Progenitor cell of endocrine pancreas (in vitro differentiated cells): Measurements from ENCODE around the gene ADCK2. TPM values are rescaled to one million over a fixed set of nuclear protein-coding genes. Genes with fewer than 3 reads are reported as not detected.
"Not testable (repeated sequence)": the region's sequence is repeated elsewhere in the genome, so short reads cannot be mapped to it uniquely, and the experiment has no call there.

Experiments used
- DNase-seq: peaks from one replicate; pipeline ENCODE4 v3.0.0; 2021; ENCODE audit warnings: low spot score; ENCODE audit not compliant: unreplicated experiment
- H3K27ac Mint-ChIP-seq: 2 replicates; pipeline ENCODE4 v1.8.0; 2021; ENCODE audit warnings: mild to moderate bottlenecking, moderate library complexity, mixed read lengths
- H3K27me3 Mint-ChIP-seq: 2 replicates; pipeline ENCODE4 v1.8.0; 2021; ENCODE audit warnings: mixed read lengths
- H3K36me3 Mint-ChIP-seq: 2 replicates; pipeline ENCODE4 v1.8.0; 2022; ENCODE audit warnings: mixed read lengths; ENCODE audit not compliant: insufficient read depth
- H3K4me1 Mint-ChIP-seq: 2 replicates; pipeline ENCODE4 v1.8.0; 2021; ENCODE audit warnings: low read depth, mixed read lengths
- H3K4me3 Mint-ChIP-seq: 2 replicates; pipeline ENCODE4 v1.8.0; 2021; ENCODE audit warnings: low read depth, mild to moderate bottlenecking, moderate library complexity, mixed read lengths
- H3K9me3 Mint-ChIP-seq: 2 replicates; pipeline ENCODE4 v1.8.0; 2021; ENCODE audit warnings: low read depth, mixed read lengths
- total RNA-seq: library from RNA; stranded (reverse); gene quantifications from 2 replicates; pipeline ENCODE4 v1.2.1, GENCODE V29; 2021
- TF ChIP-seq, protein P1 (sequence below): fragments of 200-600 bp; sonication (generic); IDR thresholded peaks from one replicate; pipeline ENCODE4 v1.5.0; 2021; ENCODE audit warnings: antibody characterized with exemption, mild to moderate bottlenecking; ENCODE audit not compliant: unreplicated experiment

Gene ADCK2
- total RNA-seq, 1 donor from 2014 or later = 21.9 TPM

GRCh38 chr7:140667476-140667875 is 5.3 kb upstream of the ADCK2 start:
- no peak overlapping the region for H3K4me3 Mint-ChIP-seq
- H3K27ac Mint-ChIP-seq = no peak overlapping the region
- no peak for DNase-seq
- TF ChIP-seq, protein P1, sequence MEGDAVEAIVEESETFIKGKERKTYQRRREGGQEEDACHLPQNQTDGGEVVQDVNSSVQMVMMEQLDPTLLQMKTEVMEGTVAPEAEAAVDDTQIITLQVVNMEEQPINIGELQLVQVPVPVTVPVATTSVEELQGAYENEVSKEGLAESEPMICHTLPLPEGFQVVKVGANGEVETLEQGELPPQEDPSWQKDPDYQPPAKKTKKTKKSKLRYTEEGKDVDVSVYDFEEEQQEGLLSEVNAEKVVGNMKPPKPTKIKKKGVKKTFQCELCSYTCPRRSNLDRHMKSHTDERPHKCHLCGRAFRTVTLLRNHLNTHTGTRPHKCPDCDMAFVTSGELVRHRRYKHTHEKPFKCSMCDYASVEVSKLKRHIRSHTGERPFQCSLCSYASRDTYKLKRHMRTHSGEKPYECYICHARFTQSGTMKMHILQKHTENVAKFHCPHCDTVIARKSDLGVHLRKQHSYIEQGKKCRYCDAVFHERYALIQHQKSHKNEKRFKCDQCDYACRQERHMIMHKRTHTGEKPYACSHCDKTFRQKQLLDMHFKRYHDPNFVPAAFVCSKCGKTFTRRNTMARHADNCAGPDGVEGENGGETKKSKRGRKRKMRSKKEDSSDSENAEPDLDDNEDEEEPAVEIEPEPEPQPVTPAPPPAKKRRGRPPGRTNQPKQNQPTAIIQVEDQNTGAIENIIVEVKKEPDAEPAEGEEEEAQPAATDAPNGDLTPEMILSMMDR = no peak
- peaks cover 3% of the 10 kb centered on the region for H3K27me3 Mint-ChIP-seq
- no peaks in the 10 kb centered on the region for H3K9me3 Mint-ChIP-seq
- peaks cover 5% of the 10 kb centered on the region for H3K4me1 Mint-ChIP-seq
- H3K36me3 Mint-ChIP-seq = no peaks in the 10 kb centered on the region

- Mint-ChIP-seq H3K9me3 (no peaks in the 10 kb centered on the region), H3K4me1 (peaks cover 5% of the 10 kb centered on the region), H3K4me3 (no peak overlapping the region), H3K27ac (no peak overlapping the region), H3K27me3 (peaks cover 3% of the 10 kb centered on the region), H3K36me3 (no peaks in the 10 kb centered on the region)
- TF ChIP-seq, protein P1 = no peak
- DNase-seq = no peak
Observed at GRCh38 chr7:140668641-140669040, 4.1 kb upstream of the ADCK2 start.

DNA sequence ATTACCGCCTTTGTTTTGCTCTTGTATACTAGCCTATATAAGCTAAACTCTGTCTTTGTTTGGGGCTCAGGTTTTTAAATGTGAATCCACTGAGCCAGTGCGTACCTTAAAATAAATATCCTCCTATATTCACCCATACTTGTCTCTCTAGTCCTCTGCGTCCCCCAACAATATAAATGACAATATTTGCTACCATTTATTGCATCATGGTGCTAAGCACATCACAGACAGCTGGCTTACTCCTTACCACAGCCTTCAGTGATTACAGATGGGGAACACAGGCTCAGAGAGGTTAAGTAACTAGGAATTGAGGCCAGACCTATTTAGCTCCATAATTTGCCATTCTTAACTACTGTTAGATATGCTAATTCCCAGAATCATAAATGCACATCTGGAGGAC is 3.4 kb upstream of the ADCK2 start:
- no peak overlapping the region for H3K4me3 Mint-ChIP-seq
- H3K27ac Mint-ChIP-seq = no peak overlapping the region
- TF ChIP-seq, protein P1 = no peak
- no peaks in the 10 kb centered on the region for H3K36me3 Mint-ChIP-seq
- DNase-seq = no peak
- peaks cover 3% of the 10 kb centered on the region for H3K27me3 Mint-ChIP-seq
- no peaks in the 10 kb centered on the region for H3K9me3 Mint-ChIP-seq
- H3K4me1 Mint-ChIP-seq = peaks cover 6% of the 10 kb centered on the region

DNA sequence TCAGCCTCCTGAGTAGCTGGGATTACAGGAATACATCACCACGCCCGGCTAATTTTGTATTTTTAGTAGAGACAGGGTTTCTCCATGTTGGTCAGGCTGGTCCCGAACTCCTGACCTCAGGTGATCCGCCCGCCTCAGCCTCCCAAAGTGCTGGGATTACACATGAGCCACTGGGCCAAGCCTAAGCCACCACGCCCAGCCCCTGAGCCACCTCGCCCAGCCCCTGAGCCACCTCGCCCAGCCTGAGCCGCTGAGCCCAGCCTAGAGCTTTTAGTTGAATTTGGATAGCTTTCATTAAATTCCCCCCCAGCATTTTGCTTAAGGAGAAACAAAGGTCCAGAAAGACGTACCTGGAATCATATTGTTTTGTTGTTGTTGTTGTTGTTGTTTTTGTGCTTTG is 2.9 kb upstream of the ADCK2 start:
- not testable (repeated sequence) for H3K36me3 Mint-ChIP-seq, H3K27me3 Mint-ChIP-seq, H3K4me3 Mint-ChIP-seq, H3K27ac Mint-ChIP-seq, DNase-seq, H3K9me3 Mint-ChIP-seq, H3K4me1 Mint-ChIP-seq

GRCh38 chr7:140670343-140670935 is 2.3 kb upstream of the ADCK2 start:
- Mint-ChIP-seq H3K9me3 (no peaks in the 10 kb centered on the region), H3K27me3 (peaks cover 3% of the 10 kb centered on the region), H3K4me3 (no peak overlapping the region), H3K4me1 (peaks cover 9% of the 10 kb centered on the region), H3K36me3 (no peaks in the 10 kb centered on the region), H3K27ac (no peak overlapping the region)
- TF ChIP-seq, protein P1 = no peak
- no peak for DNase-seq

GRCh38 chr7:140671966-140672365 is 779 bp upstream of the ADCK2 start:
- H3K9me3 Mint-ChIP-seq = no peaks in the 10 kb centered on the region
- TF ChIP-seq, protein P1 = no peak
- H3K4me1 Mint-ChIP-seq = peaks cover 11% of the 10 kb centered on the region
- H3K27me3 Mint-ChIP-seq = no peaks in the 10 kb centered on the region
- peak overlapping the region; percentile 76 for H3K4me3 Mint-ChIP-seq
- no peak for DNase-seq
- H3K36me3 Mint-ChIP-seq = peaks cover 2% of the 10 kb centered on the region
- no peak overlapping the region for H3K27ac Mint-ChIP-seq
